Stimulated activated CD4-positive, alpha-beta T cell treated with anti-CD3 and anti-CD28 coated beads, Interleukin-15, amount 100 ng/mL, for 1 hour (primary cell): ENCODE results near the gene GINS1.
"Not testable (repeated sequence)": the region's sequence is repeated elsewhere in the genome, so short reads cannot be mapped to it uniquely, and the experiment has no call there.

ENCODE experiments used
- DNase-seq, 2 donors: peaks; one replicate each; pipeline ENCODE4 v3.0.0-alpha.2; 2020; ENCODE audit warnings: low read depth in 1 of 2, low spot score in 1 of 2

The GINS1 gene

GRCh38 chr20:25453035-25453810 lies 45.8 kb downstream of the GINS1 start:
- DNase-seq, result no peak

GRCh38 chr20:25454153-25454900 lies 46.9 kb downstream of the GINS1 start:
- no peak for DNase-seq

- no peak for DNase-seq
These were observed 50.6 kb downstream of the GINS1 start for GRCh38 chr20:25457886-25458680.

DNA sequence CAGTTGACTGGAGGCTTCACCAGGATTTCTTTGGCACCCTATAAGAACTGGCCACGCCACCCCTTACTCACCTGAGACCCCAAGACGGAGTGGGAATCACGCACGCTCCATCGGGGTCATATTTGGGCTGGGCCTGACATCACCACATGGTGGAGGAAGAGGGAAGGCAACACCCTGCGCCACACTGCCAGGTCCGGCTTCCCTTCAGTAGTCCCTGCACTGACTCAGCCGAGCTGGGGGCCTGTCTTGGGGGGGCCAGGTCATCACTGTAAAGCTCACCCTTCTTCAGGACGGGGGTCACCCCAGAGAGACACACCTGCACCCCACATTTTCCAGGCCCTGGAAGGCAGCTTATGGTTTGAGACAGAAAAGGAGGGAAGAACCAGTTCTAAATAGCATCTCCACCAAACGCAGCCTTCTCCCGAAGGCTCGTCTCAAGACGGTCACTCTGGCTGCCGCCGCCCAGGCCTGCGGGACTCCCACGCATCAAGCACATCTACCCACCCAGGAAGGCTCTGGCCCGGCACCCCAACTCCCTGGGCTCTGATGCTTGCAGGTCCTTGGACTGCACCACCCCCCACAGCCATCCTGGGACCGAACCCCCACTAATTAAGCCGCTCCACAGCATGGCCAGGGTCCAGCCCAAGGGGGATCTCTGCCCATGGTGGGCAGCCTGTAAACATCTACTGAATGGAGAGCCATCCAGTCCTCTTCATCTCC lies 51.8 kb downstream of the GINS1 start:
- DNase-seq, result no peak

DNA sequence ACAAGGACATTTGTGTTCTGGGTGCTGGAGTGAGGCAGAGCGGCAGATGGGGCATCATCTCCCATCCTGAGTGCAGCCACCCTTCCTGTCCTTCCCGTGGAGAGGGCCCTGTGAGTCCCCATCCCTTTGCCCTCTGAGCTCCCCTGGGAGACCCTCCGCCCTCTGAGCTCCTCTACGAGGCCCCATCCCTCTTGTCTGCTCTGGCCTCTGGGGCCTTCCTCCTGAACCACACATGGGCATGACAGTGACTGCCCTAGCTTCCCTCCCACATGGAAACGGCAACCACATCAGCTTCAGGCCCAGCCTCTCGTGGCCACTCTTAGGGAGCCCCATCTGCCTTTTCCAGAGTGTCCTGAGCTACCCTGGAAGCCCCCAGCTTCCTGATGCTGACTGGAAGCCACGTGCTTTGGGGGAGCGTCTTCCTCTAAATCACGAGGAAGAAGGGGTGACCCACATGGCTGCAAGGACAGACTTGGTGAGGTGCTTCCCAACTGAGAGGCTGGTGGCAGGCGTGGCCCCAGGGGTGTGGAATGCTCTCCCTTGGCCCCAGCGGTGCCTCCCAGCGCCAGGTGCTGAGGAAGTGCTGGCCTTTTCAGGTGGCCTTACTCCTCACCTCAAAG lies 52.6 kb downstream of the GINS1 start:
- DNase-seq, result no peak

- no peak for DNase-seq
These were observed 53.2 kb downstream of the GINS1 start for GRCh38 chr20:25460566-25461280.

GRCh38 chr20:25461281-25461650 lies 53.8 kb downstream of the GINS1 start:
- DNase-seq, result no peak

DNA sequence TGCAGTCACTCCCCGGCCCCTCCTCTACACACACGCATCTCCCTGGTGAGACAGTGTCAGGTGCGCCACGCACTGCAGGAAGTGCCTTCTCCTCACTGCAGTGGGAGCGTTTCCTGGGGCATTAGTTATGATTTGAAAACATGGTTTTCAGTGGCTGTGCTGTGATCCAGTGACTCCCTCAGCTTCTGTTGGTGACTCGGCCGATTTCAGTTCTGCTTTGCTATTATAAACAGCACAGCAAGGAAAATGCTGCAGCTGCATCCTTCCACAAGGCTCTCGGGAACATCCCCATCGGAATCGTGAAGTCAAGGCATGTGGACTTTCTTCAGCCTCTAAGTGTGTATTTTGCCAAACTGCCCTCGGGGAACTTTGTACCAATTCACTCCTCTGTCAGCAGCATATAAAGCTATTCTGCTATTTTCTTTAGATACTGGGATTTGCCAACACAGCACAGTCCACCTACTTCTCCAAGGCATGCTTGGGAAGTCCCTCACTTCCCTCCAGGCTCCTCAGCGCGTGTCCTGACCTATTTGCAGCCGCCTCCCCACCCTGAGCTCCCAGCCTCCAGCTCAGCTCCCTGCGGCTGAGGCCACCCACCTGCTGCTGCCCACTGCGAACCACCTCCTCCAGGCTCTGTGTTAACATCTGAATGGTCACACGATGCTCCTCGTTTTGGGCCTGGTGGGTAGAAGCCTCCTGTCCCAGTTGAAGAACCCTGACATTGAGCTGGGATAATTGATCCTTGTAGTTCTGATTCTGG lies 54.5 kb downstream of the GINS1 start:
- no peak for DNase-seq

DNA sequence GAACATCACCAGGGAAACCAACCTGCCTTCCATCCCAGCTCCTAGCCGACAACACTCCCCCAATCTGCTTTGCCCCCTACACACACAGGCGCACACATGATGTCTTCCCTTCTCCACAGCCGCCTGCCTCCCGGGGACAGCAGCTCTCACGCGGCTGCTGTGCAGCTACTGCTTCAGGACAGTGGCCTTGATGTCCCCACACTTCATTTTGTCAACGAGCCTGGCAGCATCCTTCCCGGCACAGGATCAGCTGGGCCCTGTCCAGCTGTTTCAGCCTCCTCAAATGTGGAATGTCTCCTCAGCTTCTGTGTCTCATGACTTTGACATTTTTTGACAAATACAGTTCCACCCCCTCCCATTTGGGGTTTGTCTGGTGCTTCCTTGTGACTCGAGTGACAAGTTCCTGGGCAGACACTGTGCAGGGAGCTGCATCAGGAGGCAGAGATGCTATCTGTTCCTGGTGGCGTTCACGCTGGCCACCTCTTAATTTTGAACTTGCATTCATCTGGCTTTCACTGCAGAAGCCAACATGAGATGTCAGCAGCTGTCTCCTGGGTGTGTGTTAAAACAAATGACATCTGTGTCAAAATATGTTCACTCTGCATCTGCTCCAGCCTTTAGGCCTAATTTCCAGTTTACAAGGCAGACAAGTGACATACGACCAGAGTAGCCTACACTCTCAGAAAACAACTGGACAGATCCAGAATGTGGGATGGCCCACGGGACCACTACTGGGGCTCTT lies 57.2 kb downstream of the GINS1 start:
- DNase-seq, result no peak

DNA sequence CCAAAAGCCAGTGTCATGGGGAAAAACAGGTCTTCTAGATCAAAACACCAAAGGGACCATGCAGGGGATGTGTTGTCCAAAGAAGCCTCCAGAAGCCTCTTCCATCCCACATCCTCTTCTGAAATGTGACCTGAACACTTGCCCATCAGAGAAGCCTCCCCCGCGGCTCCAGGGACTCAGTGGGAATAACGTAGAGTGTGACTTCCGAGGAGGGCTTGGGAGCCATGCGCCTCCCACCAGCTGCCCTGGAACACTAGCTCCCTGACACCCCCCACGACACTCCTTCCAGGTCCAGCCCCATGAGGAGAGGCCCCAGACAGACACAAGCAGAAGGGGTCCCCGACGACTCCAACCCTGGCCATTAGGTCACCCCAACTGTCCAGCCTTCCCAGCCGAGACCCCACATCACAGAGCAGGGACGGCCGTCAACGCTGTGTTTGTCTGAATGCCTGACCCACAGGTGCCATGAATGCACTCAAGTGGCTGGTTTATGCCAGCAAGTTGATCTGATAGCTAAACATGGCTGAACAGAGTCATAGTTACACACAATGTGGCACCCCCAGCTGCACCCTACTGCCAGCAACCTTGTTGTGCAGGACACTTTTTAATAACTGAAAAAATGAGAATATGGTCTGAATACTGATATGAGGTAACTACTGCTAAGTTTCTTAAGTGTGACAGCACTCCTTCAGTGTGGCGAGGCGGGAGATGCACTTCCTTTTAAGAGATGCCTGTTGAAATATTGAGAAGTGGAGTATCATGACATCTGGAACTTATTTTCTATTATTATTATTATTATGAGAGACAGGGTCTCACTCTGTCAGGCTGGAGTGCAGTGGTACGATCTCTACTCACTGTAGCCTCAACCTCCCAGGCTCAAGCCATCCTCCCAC lies 58.0 kb downstream of the GINS1 start:
- DNase-seq, result no peak

GRCh38 chr20:25466846-25467245 lies 59.4 kb downstream of the GINS1 start:
- no peak for DNase-seq

GRCh38 chr20:25467441-25467840 lies 60.0 kb downstream of the GINS1 start:
- DNase-seq, result no peak

GRCh38 chr20:25468126-25469075 lies 60.9 kb downstream of the GINS1 start:
- no peak for DNase-seq

DNA sequence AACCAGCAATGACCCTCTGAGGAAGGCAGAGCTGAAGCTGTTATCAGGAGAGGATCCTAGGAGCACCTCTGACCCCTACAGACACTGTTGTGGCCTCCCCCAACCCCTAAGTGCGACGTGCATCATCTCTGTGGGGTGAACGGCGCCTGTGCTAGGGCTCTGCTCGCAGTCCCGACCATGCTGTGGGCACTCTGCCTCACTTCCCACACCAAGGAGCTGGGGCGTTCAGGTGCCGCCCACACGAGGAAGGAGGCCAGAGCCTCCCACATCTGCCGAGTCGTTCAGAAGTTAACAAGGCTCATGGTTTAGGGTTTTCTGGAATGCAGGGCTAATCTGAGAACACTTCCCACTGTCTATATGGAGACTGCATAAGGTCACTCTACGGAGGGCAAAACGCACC lies 62.1 kb downstream of the GINS1 start:
- no peak for DNase-seq

- DNase-seq, result peak in 1 of 2 donors; percentile 14
These were observed 62.6 kb downstream of the GINS1 start for GRCh38 chr20:25470045-25470444.

DNA sequence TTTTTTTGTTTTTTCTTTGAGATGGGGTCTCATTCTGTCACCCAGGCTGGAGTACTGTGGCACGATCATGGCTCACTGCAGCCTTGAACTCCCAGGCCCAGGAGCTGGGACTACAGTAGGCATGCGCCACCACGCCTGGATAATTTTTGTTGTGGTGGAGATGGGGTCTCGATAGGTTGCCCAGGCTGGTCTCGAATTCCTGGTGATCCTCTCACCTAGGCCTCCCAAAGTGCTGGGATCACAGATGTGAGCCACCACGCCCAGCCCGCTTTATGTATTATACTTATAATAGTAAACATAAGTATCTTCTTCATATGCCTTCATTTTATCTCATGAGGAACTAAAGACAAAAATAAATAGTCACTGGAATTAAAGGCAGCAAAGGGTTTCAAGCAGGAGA lies 63.5 kb downstream of the GINS1 start:
- no peak for DNase-seq

GRCh38 chr20:25473297-25473696 lies 65.8 kb downstream of the GINS1 start:
- DNase-seq, result not testable (repeated sequence)
